ENCODE results near the gene EPC2.
"Not testable (repeated sequence)": the region's sequence is repeated elsewhere in the genome, so short reads cannot be mapped to it uniquely, and the experiment has no call there.

Gene EPC2

GRCh38 chr2:148642112-148642744, 2.3 kb upstream of the EPC2 start:
- no peak for DNase-seq (ENCODE audit: low spot score)

GRCh38 chr2:148642891-148643416, 1.6 kb upstream of the EPC2 start:
- no peak for DNase-seq (ENCODE audit: low spot score)

GRCh38 chr2:148643421-148643820, 1.1 kb upstream of the EPC2 start:
- no peak for DNase-seq (ENCODE audit: low spot score)

GRCh38 chr2:148644883-148645538, 460 bp downstream of the EPC2 start:
- peak; percentile 94 for DNase-seq (ENCODE audit: low spot score)

GRCh38 chr2:148645539-148646230, 1.1 kb downstream of the EPC2 start:
- peak; percentile 87 for DNase-seq (ENCODE audit: low spot score)

- no peak for DNase-seq (ENCODE audit: low spot score)
Measured at GRCh38 chr2:148646231-148646559, 1.6 kb downstream of the EPC2 start.

GRCh38 chr2:148647711-148648110, 3.2 kb downstream of the EPC2 start:
- not testable (repeated sequence) for DNase-seq (ENCODE audit: low spot score)

- DNase-seq (ENCODE audit: low spot score) = no peak
Measured at GRCh38 chr2:148649936-148650335, 5.4 kb downstream of the EPC2 start.

- DNase-seq (ENCODE audit: low spot score) = no peak
Measured at GRCh38 chr2:148650881-148651280, 6.3 kb downstream of the EPC2 start.

GRCh38 chr2:148651972-148652371, 7.4 kb downstream of the EPC2 start:
- no peak for DNase-seq (ENCODE audit: low spot score)

GRCh38 chr2:148653437-148653836, 8.9 kb downstream of the EPC2 start:
- no peak for DNase-seq (ENCODE audit: low spot score)

- no peak for DNase-seq (ENCODE audit: low spot score)
Measured at GRCh38 chr2:148654435-148654834, 9.9 kb downstream of the EPC2 start.

GRCh38 chr2:148656516-148656915, 12.0 kb downstream of the EPC2 start:
- no peak for DNase-seq (ENCODE audit: low spot score)

- DNase-seq (ENCODE audit: low spot score) = no peak
Measured at GRCh38 chr2:148658807-148659722, 14.5 kb downstream of the EPC2 start.

GRCh38 chr2:148660999-148661398, 16.4 kb downstream of the EPC2 start:
- peak; percentile 12 for DNase-seq (ENCODE audit: low spot score)

GRCh38 chr2:148662332-148662731, 17.8 kb downstream of the EPC2 start:
- not testable (repeated sequence) for DNase-seq (ENCODE audit: low spot score)

GRCh38 chr2:148664229-148664628, 19.7 kb downstream of the EPC2 start:
- no peak for DNase-seq (ENCODE audit: low spot score)

- DNase-seq (ENCODE audit: low spot score) = no peak
Measured at GRCh38 chr2:148666555-148666954, 22.0 kb downstream of the EPC2 start.

- DNase-seq (ENCODE audit: low spot score) = no peak
Measured at GRCh38 chr2:148667113-148667836, 22.7 kb downstream of the EPC2 start.

GRCh38 chr2:148670773-148671172, 26.2 kb downstream of the EPC2 start:
- no peak for DNase-seq (ENCODE audit: low spot score)
